SK-N-SH treated with all-trans-retinoic acid at 6 μM for 48 hours (cell line): ENCODE measurements around the gene DOK4.

Experiments used
- ISL1 ChIP-seq: fragments of 250-450 bp; sonication (Bioruptor Pico); IDR thresholded peaks from 2 replicates; pipeline ENCODE4 v2.1.2; 2022; ENCODE audit warnings: mild to moderate bottlenecking, moderate library complexity
- OSR1 ChIP-seq: fragments of 250-450 bp; sonication (Bioruptor Pico); IDR thresholded peaks from 2 replicates; pipeline ENCODE4 v1.8.0; 2022; ENCODE audit warnings: moderate library complexity, mild to moderate bottlenecking, inconsistent platforms
- RARB ChIP-seq: fragments of 250-450 bp; sonication (Bioruptor Pico); IDR thresholded peaks from 2 replicates; pipeline ENCODE4 v1.8.0; 2021; ENCODE audit warnings: mild to moderate bottlenecking, moderate library complexity
- TOX ChIP-seq: fragments of 250-450 bp; sonication (Bioruptor Pico); IDR thresholded peaks from 2 replicates; pipeline ENCODE4 v1.8.0; 2021; ENCODE audit warnings: mild to moderate bottlenecking, moderate library complexity, borderline replicate concordance
- TSHZ2 ChIP-seq: fragments of 250-450 bp; sonication (Bioruptor Pico); IDR thresholded peaks from 2 replicates; pipeline ENCODE4 v1.5.0; 2020; ENCODE audit warnings: mild to moderate bottlenecking, moderate library complexity
- ZNF565 ChIP-seq: fragments of 450-650 bp; formaldehyde crosslinking; conservative IDR thresholded peaks from 2 replicates; pipeline ENCODE4 v1.5.0; 2020; ENCODE audit warnings: low read depth, mild to moderate bottlenecking, moderate library complexity
- ZNF8 ChIP-seq: fragments of 450-650 bp; formaldehyde crosslinking; IDR thresholded peaks from 2 replicates; pipeline ENCODE4 v1.5.0; 2020; ENCODE audit warnings: mild to moderate bottlenecking, moderate library complexity
- TF ChIP-seq, protein P1 (sequence below): fragments of 250-450 bp; sonication (Bioruptor Pico); IDR thresholded peaks from 2 replicates; pipeline ENCODE4 v1.5.1; 2020; ENCODE audit warnings: low read depth, mild to moderate bottlenecking, moderate library complexity
- TF ChIP-seq, protein P2 (sequence below): fragments of 250-450 bp; sonication (Bioruptor Pico); IDR thresholded peaks from 2 replicates; pipeline ENCODE4 v1.8.0; 2020; ENCODE audit warnings: mild to moderate bottlenecking, moderate library complexity, borderline replicate concordance

GRCh38 chr16:57477531-57478202 lies 8.6 kb downstream of the DOK4 start:
- TF ChIP-seq, protein P1, sequence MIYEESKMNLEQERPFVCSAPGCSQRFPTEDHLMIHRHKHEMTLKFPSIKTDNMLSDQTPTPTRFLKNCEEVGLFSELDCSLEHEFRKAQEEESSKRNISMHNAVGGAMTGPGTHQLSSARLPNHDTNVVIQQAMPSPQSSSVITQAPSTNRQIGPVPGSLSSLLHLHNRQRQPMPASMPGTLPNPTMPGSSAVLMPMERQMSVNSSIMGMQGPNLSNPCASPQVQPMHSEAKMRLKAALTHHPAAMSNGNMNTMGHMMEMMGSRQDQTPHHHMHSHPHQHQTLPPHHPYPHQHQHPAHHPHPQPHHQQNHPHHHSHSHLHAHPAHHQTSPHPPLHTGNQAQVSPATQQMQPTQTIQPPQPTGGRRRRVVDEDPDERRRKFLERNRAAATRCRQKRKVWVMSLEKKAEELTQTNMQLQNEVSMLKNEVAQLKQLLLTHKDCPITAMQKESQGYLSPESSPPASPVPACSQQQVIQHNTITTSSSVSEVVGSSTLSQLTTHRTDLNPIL (CRISPR knock-in tag): no peak
- no peak for TF ChIP-seq ISL1 (CRISPR knock-in tag)
- TF ChIP-seq TOX (CRISPR knock-in tag): no peak
- TF ChIP-seq, protein P2, sequence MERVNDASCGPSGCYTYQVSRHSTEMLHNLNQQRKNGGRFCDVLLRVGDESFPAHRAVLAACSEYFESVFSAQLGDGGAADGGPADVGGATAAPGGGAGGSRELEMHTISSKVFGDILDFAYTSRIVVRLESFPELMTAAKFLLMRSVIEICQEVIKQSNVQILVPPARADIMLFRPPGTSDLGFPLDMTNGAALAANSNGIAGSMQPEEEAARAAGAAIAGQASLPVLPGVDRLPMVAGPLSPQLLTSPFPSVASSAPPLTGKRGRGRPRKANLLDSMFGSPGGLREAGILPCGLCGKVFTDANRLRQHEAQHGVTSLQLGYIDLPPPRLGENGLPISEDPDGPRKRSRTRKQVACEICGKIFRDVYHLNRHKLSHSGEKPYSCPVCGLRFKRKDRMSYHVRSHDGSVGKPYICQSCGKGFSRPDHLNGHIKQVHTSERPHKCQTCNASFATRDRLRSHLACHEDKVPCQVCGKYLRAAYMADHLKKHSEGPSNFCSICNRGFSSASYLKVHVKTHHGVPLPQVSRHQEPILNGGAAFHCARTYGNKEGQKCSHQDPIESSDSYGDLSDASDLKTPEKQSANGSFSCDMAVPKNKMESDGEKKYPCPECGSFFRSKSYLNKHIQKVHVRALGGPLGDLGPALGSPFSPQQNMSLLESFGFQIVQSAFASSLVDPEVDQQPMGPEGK: no peak
- TF ChIP-seq OSR1 (CRISPR knock-in tag): no peak
- TF ChIP-seq TSHZ2 (CRISPR knock-in tag): no peak
- no peak for TF ChIP-seq RARB
- TF ChIP-seq ZNF8 (CRISPR knock-in tag): no peak
- no peak for TF ChIP-seq ZNF565 (CRISPR knock-in tag)
